ENCODE results near the gene DEPP1. TPM values are rescaled to one million over a fixed set of nuclear protein-coding genes. Genes with fewer than 3 reads are reported as not detected.
A peak's percentile ranks its signal among the peaks of the same experiment; 100 is the strongest.

The DEPP1 gene
- polyA plus RNA-seq, 3 donors, result not detected

GRCh38 chr10:44965651-44966097, 12.9 kb downstream of the DEPP1 start:
- TF ChIP-seq CTCF (IDR thresholded peaks at IDR 0.05), result no peak
- 88% methylated on average over 5 of the region's 6 CpGs for WGBS (ENCODE audit: insufficient coverage)
- H3K27ac ChIP-seq (ENCODE audit: low read depth in 1 of 2, low read length in 2 of 2), result peak overlapping the region; percentile 73 to 81
- no peak overlapping the region for H2AFZ ChIP-seq (ENCODE audit: insufficient read depth, low read depth, low read length, poor library complexity, severe bottlenecking)
- H3K9me3 ChIP-seq (replicated peaks in 1 of 2; ENCODE audit: control insufficient read depth in 1 of 2, insufficient read depth in 1 of 2, low read length in 2 of 2), result no peaks in the 10 kb centered on the region
- H3K4me3 ChIP-seq (replicated peaks in 1 of 3; ENCODE audit: low read depth in 2 of 3, low read length in 3 of 3), result peak overlapping the region in 1 of 3 experiments; percentile 96
- Mint-ChIP-seq H3K4me1 (peaks cover 97% of the 10 kb centered on the region), H3K36me3 (peaks cover 40 to 62% of the 10 kb centered on the region in 2 donors), H3K9me3 (peaks cover 0 to 3% (median 0%) of the 10 kb centered on the region in 7 donors), H3K27me3 (ENCODE audit: low read depth in 3 of 3) (no peaks in the 10 kb centered on the region), H3K4me3 (peak overlapping the region; percentile 48 to 63), H3K27ac (peak overlapping the region; percentile 83 to 98 (median 95))
- H3K4me2 ChIP-seq (replicated peaks; ENCODE audit: extremely low read depth, low read length, poor library complexity, severe bottlenecking), result peak overlapping the region; percentile 99
- H3K36me3 ChIP-seq (replicated peaks in 1 of 2; ENCODE audit: control insufficient read depth in 1 of 2, insufficient read depth in 2 of 2, low read length in 2 of 2), result peaks cover 15 to 21% of the 10 kb centered on the region in 2 donors
- H4K20me1 ChIP-seq (ENCODE audit: insufficient read depth, low read length), result peaks cover 58% of the 10 kb centered on the region
- H3K27me3 ChIP-seq (ENCODE audit: control insufficient read depth in 2 of 2, insufficient read depth in 2 of 2, low read length in 2 of 2), result no peaks in the 10 kb centered on the region
- H3K4me1 ChIP-seq (ENCODE audit: control insufficient read depth in 1 of 2, insufficient read depth in 2 of 2, low read length in 2 of 2), result peaks cover 98 to 100% of the 10 kb centered on the region in 2 donors
- intact Hi-C loops (cut with micrococcal nuclease), result loop anchor here in 1 of 2 donors (10.0 kb wide), 2 partner anchors 409 to 1059 kb away; partner anchors contain the start of gene ALOX5
- no peak for DNase-seq
- peaks cover 86% of the 10 kb centered on the region for H3K79me2 ChIP-seq (ENCODE audit: insufficient read depth, low read length)
- peak overlapping the region; percentile 59 for H3K9ac ChIP-seq (ENCODE audit: insufficient read depth, low read length, poor library complexity, severe bottlenecking)

DNA sequence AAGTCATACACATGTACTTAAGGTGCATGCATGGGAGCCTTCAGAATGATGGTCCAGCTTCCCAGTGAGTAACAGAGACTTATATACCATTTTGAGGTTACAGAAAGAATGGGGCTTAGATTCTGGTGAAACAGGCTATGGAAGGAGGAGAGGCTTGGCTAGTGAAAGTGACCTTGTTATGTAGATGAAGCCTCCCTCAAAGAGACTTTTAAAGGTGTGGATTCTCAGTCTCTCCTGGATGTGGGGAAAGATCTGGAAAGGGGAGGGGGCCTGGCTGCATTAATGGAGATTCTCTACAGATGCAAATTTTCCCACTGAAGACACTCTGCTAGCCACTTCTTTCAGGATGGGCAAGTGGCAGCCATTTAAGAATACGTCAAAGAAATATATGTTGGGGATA, 13.5 kb downstream of the DEPP1 start:
- Histone ChIP-seq H3K27ac (ENCODE audit: low read depth in 1 of 2, low read length in 2 of 2) (peak overlapping the region; percentile 73 to 81), H3K9ac (ENCODE audit: insufficient read depth, low read length, poor library complexity, severe bottlenecking) (peak overlapping the region; percentile 59), H3K4me1 (ENCODE audit: control insufficient read depth in 1 of 2, insufficient read depth in 2 of 2, low read length in 2 of 2) (peaks cover 99 to 100% of the 10 kb centered on the region in 2 donors), H3K79me2 (ENCODE audit: insufficient read depth, low read length) (peaks cover 86% of the 10 kb centered on the region), H3K27me3 (ENCODE audit: control insufficient read depth in 2 of 2, insufficient read depth in 2 of 2, low read length in 2 of 2) (no peaks in the 10 kb centered on the region), H2AFZ (ENCODE audit: insufficient read depth, low read depth, low read length, poor library complexity, severe bottlenecking) (no peak overlapping the region), H3K36me3 (replicated peaks in 1 of 2; ENCODE audit: control insufficient read depth in 1 of 2, insufficient read depth in 2 of 2, low read length in 2 of 2) (peaks cover 10 to 15% of the 10 kb centered on the region in 2 donors), H4K20me1 (ENCODE audit: insufficient read depth, low read length) (peaks cover 61% of the 10 kb centered on the region), H3K9me3 (replicated peaks in 1 of 2; ENCODE audit: control insufficient read depth in 1 of 2, insufficient read depth in 1 of 2, low read length in 2 of 2) (no peaks in the 10 kb centered on the region), H3K4me2 (replicated peaks; ENCODE audit: extremely low read depth, low read length, poor library complexity, severe bottlenecking) (peak overlapping the region; percentile 99), H3K4me3 (replicated peaks in 1 of 3; ENCODE audit: low read depth in 2 of 3, low read length in 3 of 3) (peak overlapping the region in 1 of 3 experiments; percentile 96)
- Mint-ChIP-seq H3K9me3 (no peaks in the 10 kb centered on the region), H3K4me3 (peak overlapping the region in 1 of 2 donors; percentile 63), H3K36me3 (peaks cover 36 to 57% of the 10 kb centered on the region in 2 donors), H3K27me3 (ENCODE audit: low read depth in 3 of 3) (no peaks in the 10 kb centered on the region), H3K4me1 (peaks cover 99% of the 10 kb centered on the region), H3K27ac (peak overlapping the region; percentile 83 to 98 (median 95))
- DNase-seq, result no peak
- TF ChIP-seq CTCF (IDR thresholded peaks at IDR 0.05), result no peak
- intact Hi-C loops (cut with micrococcal nuclease), result loop anchor here in 1 of 2 donors (10.0 kb wide), 2 partner anchors 410 to 1060 kb away; partner anchors contain the start of gene ALOX5
- WGBS (ENCODE audit: insufficient coverage), result no CpG with 5 or more reads among the region's 1 CpG
